HepG2 (cell line): ENCODE results near the gene RBX1. TPM values are rescaled to one million over a fixed set of nuclear protein-coding genes. Genes with fewer than 3 reads are reported as not detected.

Source experiments
- CEBPG ChIP-seq: IDR thresholded peaks from 2 replicates; pipeline ENCODE4 v1.6.1; 2016
- CENPT ChIP-seq: sonication (generic); formaldehyde crosslinking; IDR thresholded peaks from 2 replicates; pipeline ENCODE4 v1.8.0; 2022; ENCODE audit warnings: low read depth, mild to moderate bottlenecking, moderate library complexity, missing genetic modification reagents
- EZH2 ChIP-seq: conservative IDR thresholded peaks from 2 replicates; pipeline ENCODE4 v1.6.1; 2012; ENCODE audit warnings: mild to moderate bottlenecking, low read depth, low read length, moderate library complexity
- MED8 ChIP-seq: sonication (generic); formaldehyde crosslinking; IDR thresholded peaks from 2 replicates; pipeline ENCODE4 v1.8.1; 2023; ENCODE audit warnings: mild to moderate bottlenecking, missing genetic modification reagents; ENCODE audit not compliant: insufficient replicate concordance
- NFE2 ChIP-seq: sonication (generic); formaldehyde crosslinking; IDR thresholded peaks from 2 replicates; pipeline ENCODE4 v1.4.0; 2020; ENCODE audit warnings: missing genetic modification reagents
- RBM22 ChIP-seq: fragments of 200-400 bp; formaldehyde crosslinking; optimal IDR thresholded peaks from 2 replicates; pipeline ENCODE3; 2017; ENCODE audit warnings: mild to moderate bottlenecking, low read length, moderate library complexity
- RELA ChIP-seq: sonication (generic); formaldehyde crosslinking; IDR thresholded peaks from 2 replicates; pipeline ENCODE4 v1.4.0; 2020; ENCODE audit warnings: missing genetic modification reagents
- REPIN1 ChIP-seq: sonication (generic); formaldehyde crosslinking; IDR thresholded peaks from 2 replicates; pipeline ENCODE4 v1.8.0; 2022; ENCODE audit warnings: missing genetic modification reagents, low read depth, mild to moderate bottlenecking, borderline replicate concordance
- SUZ12 ChIP-seq: fragments of 150-350 bp; IDR thresholded peaks from 2 replicates; pipeline ENCODE4 v1.6.1; 2014; ENCODE audit warnings: low read depth, low read length
- ZNF253 ChIP-seq: sonication (generic); formaldehyde crosslinking; IDR thresholded peaks from 2 replicates; pipeline ENCODE4 v1.8.0; 2022; ENCODE audit warnings: mild to moderate bottlenecking, missing genetic modification reagents, borderline replicate concordance
- ZSCAN21 ChIP-seq: sonication (generic); formaldehyde crosslinking; IDR thresholded peaks from 2 replicates; pipeline ENCODE4 v1.8.0; 2022; ENCODE audit warnings: mild to moderate bottlenecking, missing genetic modification reagents, moderate library complexity, borderline replicate concordance
- ZSCAN25 ChIP-seq: sonication (generic); formaldehyde crosslinking; IDR thresholded peaks from 2 replicates; pipeline ENCODE4 v1.8.0; 2022; ENCODE audit warnings: mild to moderate bottlenecking, missing genetic modification reagents
- polyA plus RNA-seq, 8 experiments: library from polyadenylated mRNA; depleted of rRNA in 3 of 8; stranded (reverse) in 7 of 8; unstranded in 1 of 8; fragments of >200 nt; fragmentation: Illumina TruSeq in 4 of 8; extraction: Trizol in 4 of 8; gene quantifications; 2 replicates each; pipeline versions ENCODE4 v1.2.1 to v1.2.3, GENCODE V29; 2011 to 2016; ENCODE audit warnings: low read depth in 4 of 8, missing spikeins in 1 of 8, mixed read lengths in 1 of 8; ENCODE audit not compliant: insufficient read depth in 1 of 8
- total RNA-seq, 5 experiments: library from RNA; depleted of rRNA; stranded (reverse); fragments of >200 nt; fragmentation: Illumina TruSeq; extraction: Trizol; gene quantifications; 2 replicates each; pipeline ENCODE4 v1.2.3, GENCODE V29; 2016; ENCODE audit warnings: low read depth in 1 of 5
- TF ChIP-seq, protein P1 (sequence below): sonication (generic); formaldehyde crosslinking; IDR thresholded peaks from 2 replicates; pipeline ENCODE4 v1.5.0; 2020; ENCODE audit warnings: missing genetic modification reagents
- TF ChIP-seq, protein P2 (sequence below): sonication (generic); formaldehyde crosslinking; IDR thresholded peaks from 2 replicates; pipeline ENCODE4 v1.8.1; 2023; ENCODE audit warnings: missing genetic modification reagents, mild to moderate bottlenecking, borderline replicate concordance
- TF ChIP-seq, protein P3 (sequence below): sonication (generic); formaldehyde crosslinking; conservative IDR thresholded peaks from 2 replicates; pipeline ENCODE4 v1.4.0; 2020; ENCODE audit warnings: missing genetic modification reagents
- TF ChIP-seq, protein P4 (sequence below): sonication (generic); formaldehyde crosslinking; IDR thresholded peaks from 2 replicates; pipeline ENCODE4 v1.4.0; 2020; ENCODE audit warnings: missing genetic modification reagents, mild to moderate bottlenecking, borderline replicate concordance
- TF ChIP-seq, protein P5 (sequence below): sonication (generic); formaldehyde crosslinking; IDR thresholded peaks from 2 replicates; pipeline ENCODE4 v1.4.0; 2020; ENCODE audit warnings: mild to moderate bottlenecking, missing genetic modification reagents
- TF ChIP-seq, protein P6 (sequence below): sonication (generic); formaldehyde crosslinking; IDR thresholded peaks from 2 replicates; pipeline ENCODE4 v1.4.0; 2020; ENCODE audit warnings: missing genetic modification reagents; ENCODE audit errors: not compliant biosample characterization

The RBX1 gene
- total and polyA plus RNA-seq, 2 of the 13 experiments (the other 11 are each of a cell fraction or from before 2014, with no cell fraction given) = 84.9 to 90.2 TPM

DNA sequence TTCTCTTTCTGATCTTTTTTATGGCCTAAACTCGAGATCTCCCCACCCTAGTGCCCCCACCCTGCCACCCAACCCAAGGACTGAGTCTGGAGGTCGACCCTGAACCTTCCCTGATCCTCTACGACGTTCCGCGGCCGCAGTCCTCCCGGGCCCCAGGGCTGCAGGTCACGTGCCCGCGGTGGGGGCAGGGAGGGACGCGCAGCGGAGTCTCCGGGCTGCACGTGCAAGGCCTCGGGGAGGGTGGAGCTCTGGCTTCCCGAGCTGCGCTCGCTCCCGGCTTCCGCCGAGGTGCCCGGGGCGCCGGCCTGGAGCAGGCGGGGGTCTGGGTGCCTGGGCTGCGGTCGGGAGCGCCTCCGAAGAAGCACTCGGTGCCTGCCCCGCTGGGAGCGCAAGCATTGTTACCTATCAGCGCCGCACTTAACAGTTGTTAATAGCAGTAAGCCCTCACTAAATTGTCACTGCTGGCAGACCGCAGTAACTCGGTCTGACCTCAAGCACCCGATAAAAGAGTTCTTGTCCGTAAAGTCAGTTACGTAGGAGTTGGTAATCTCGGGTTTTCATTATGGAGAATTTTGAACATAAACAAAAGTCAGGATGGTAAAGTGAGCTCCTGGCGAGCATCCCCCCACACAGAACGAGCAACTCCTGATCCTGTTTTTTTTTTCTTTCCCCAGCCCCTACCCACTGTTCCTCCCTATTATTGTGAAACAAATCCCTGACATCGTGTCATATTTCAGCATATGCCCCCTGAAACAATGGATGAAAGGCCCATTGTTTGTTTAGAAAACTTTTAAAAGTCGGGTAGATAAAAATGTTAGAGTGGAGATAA is 71.5 kb downstream of the RBX1 start (continued):
- TF ChIP-seq, protein P1, sequence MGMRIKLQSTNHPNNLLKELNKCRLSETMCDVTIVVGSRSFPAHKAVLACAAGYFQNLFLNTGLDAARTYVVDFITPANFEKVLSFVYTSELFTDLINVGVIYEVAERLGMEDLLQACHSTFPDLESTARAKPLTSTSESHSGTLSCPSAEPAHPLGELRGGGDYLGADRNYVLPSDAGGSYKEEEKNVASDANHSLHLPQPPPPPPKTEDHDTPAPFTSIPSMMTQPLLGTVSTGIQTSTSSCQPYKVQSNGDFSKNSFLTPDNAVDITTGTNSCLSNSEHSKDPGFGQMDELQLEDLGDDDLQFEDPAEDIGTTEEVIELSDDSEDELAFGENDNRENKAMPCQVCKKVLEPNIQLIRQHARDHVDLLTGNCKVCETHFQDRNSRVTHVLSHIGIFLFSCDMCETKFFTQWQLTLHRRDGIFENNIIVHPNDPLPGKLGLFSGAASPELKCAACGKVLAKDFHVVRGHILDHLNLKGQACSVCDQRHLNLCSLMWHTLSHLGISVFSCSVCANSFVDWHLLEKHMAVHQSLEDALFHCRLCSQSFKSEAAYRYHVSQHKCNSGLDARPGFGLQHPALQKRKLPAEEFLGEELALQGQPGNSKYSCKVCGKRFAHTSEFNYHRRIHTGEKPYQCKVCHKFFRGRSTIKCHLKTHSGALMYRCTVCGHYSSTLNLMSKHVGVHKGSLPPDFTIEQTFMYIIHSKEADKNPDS = no peak
- TF ChIP-seq ZNF253 (CRISPR knock-in tag) (peak; percentile 96; the same call in 1 of the 2 replicates), ZSCAN25 (CRISPR knock-in tag) (no peak), REPIN1 (CRISPR knock-in tag) (peak; percentile 97), RBM22 (no peak), CEBPG (peak; percentile 40; the same call in 1 of the 2 replicates), EZH2 (no peak), SUZ12 (no peak), RELA (no peak), CENPT (CRISPR knock-in tag) (peak; percentile 74; the same call in 1 of the 2 replicates), NFE2 (CRISPR knock-in tag) (no peak), ZSCAN21 (CRISPR knock-in tag) (peak; percentile 98), MED8 (CRISPR knock-in tag) (peak; percentile 82)
- TF ChIP-seq, protein P2, sequence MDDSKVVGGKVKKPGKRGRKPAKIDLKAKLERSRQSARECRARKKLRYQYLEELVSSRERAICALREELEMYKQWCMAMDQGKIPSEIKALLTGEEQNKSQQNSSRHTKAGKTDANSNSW (CRISPR knock-in tag) = no peak
- TF ChIP-seq, protein P3, sequence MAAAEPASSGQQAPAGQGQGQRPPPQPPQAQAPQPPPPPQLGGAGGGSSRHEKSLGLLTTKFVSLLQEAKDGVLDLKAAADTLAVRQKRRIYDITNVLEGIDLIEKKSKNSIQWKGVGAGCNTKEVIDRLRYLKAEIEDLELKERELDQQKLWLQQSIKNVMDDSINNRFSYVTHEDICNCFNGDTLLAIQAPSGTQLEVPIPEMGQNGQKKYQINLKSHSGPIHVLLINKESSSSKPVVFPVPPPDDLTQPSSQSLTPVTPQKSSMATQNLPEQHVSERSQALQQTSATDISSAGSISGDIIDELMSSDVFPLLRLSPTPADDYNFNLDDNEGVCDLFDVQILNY (CRISPR knock-in tag) = no peak
- TF ChIP-seq, protein P4, sequence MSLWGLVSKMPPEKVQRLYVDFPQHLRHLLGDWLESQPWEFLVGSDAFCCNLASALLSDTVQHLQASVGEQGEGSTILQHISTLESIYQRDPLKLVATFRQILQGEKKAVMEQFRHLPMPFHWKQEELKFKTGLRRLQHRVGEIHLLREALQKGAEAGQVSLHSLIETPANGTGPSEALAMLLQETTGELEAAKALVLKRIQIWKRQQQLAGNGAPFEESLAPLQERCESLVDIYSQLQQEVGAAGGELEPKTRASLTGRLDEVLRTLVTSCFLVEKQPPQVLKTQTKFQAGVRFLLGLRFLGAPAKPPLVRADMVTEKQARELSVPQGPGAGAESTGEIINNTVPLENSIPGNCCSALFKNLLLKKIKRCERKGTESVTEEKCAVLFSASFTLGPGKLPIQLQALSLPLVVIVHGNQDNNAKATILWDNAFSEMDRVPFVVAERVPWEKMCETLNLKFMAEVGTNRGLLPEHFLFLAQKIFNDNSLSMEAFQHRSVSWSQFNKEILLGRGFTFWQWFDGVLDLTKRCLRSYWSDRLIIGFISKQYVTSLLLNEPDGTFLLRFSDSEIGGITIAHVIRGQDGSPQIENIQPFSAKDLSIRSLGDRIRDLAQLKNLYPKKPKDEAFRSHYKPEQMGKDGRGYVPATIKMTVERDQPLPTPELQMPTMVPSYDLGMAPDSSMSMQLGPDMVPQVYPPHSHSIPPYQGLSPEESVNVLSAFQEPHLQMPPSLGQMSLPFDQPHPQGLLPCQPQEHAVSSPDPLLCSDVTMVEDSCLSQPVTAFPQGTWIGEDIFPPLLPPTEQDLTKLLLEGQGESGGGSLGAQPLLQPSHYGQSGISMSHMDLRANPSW (CRISPR knock-in tag) = peak; percentile 38; the same call in 1 of the 2 replicates
- TF ChIP-seq, protein P5, sequence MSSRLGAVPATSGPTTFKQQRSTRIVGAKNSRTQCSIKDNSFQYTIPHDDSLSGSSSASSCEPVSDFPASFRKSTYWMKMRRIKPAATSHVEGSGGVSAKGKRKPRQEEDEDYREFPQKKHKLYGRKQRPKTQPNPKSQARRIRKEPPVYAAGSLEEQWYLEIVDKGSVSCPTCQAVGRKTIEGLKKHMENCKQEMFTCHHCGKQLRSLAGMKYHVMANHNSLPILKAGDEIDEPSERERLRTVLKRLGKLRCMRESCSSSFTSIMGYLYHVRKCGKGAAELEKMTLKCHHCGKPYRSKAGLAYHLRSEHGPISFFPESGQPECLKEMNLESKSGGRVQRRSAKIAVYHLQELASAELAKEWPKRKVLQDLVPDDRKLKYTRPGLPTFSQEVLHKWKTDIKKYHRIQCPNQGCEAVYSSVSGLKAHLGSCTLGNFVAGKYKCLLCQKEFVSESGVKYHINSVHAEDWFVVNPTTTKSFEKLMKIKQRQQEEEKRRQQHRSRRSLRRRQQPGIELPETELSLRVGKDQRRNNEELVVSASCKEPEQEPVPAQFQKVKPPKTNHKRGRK (CRISPR knock-in tag) = 0 out of 2 replicates have a peak, but pooled peaks have one; percentile 34
- TF ChIP-seq, protein P6, sequence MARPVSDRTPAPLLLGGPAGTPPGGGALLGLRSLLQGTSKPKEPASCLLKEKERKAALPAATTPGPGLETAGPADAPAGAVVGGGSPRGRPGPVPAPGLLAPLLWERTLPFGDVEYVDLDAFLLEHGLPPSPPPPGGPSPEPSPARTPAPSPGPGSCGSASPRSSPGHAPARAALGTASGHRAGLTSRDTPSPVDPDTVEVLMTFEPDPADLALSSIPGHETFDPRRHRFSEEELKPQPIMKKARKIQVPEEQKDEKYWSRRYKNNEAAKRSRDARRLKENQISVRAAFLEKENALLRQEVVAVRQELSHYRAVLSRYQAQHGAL (CRISPR knock-in tag) = no peak
